Mononuclear cell (primary cell): ENCODE results near the gene AP2B1. TPM values are rescaled to one million over a fixed set of nuclear protein-coding genes. Genes with fewer than 3 reads are reported as not detected.
"Not testable (repeated sequence)": the region's sequence is repeated elsewhere in the genome, so short reads cannot be mapped to it uniquely, and the experiment has no call there.

Source experiments
- H3K27me3 ChIP-seq: 2 replicates; pipeline ENCODE4 v1.6.0; 2011; ENCODE audit warnings: low read length, control low read depth; ENCODE audit not compliant: insufficient read depth
- H3K4me1 ChIP-seq: 2 replicates; pipeline ENCODE4 v1.5.1; 2011; ENCODE audit warnings: mild to moderate bottlenecking, low read length, control low read depth; ENCODE audit not compliant: insufficient read depth
- H3K4me3 ChIP-seq: 2 replicates; pipeline ENCODE4 v1.5.1; 2011; ENCODE audit warnings: mild to moderate bottlenecking, low read length, moderate library complexity
- H3K9me3 ChIP-seq: 2 replicates; pipeline ENCODE4 v1.5.1; 2011; ENCODE audit warnings: low read depth, mild to moderate bottlenecking, control low read depth, low read length
- total RNA-seq: library from RNA; depleted of rRNA; stranded (reverse); fragments of >200 nt; gene quantifications from one replicate; pipeline ENCODE4 v1.2.3, GENCODE V29; 2012

AP2B1 gene
- total RNA-seq, 1 donor = 42.8 TPM

DNA sequence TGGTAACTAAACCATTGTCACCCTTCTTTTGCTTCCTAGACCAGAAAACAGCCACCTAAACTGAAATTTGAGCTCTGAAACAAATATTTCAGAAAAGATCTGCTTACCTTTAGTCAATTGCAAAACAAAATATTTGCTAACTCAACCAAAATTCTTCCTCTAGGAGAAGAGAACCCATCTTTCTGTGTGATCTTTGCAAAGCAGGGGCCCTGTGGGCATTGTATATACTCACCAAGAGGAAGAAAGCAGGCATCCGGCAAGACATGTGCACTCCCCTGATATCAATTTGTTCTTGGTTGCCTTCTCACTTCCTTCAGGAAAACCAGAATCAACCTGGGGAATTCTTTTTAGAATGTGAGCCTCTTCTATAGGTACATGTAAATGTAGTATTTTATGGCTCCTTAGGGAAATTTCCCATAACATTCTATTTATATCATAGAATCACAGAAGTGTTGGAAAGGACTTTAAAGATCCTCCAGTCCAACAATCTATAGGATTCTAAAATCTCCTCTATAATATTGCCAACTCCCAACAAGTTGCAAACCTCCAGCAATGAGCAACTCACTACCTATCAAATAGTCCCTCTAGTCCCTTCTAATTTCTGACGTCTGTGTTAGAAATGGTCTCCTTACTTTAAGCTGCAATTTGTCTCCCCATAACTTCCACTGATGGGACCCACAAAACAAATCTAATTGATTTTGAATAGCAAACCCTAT lies 27.5 kb upstream of the AP2B1 start:
- H3K9me3 ChIP-seq = no peaks in the 10 kb centered on the region
- no peak overlapping the region for H3K4me3 ChIP-seq
- H3K27me3 ChIP-seq = no peaks in the 10 kb centered on the region
- H3K4me1 ChIP-seq = no peaks in the 10 kb centered on the region

DNA sequence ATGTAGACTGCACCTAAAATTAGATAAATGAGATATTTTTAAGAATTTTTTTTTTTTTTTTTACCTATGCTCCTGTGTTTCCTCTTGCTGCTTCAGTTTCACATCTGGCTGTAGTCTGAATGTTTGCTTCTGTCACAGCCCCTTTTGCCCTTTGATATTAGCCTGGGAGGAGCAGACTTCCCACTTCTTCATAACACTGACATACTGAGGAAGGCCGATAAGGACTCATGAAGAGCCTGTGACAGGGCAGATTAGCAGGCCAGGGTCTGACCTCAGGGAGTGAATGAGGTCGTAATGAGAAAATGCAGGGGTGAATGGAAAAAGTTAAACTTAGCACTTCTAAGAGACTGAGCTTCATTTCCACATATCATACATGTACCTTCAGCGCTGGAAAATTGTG lies 26.4 kb upstream of the AP2B1 start, which contains the start of gene SLFN14:
Gene SLFN14, minus strand, starts transcription at position 117 of the 400 bp plus-strand sequence. CDS start 2,757 bp downstream, outside the sequence.
- H3K4me1 ChIP-seq = no peaks in the 10 kb centered on the region
- H3K4me3 ChIP-seq = no peak within 1 kb of the TSS
- H3K9me3 ChIP-seq = no peaks in the 10 kb centered on the region
- no peaks in the 10 kb centered on the region for H3K27me3 ChIP-seq

GRCh38 chr17:35563181-35563580 lies 23.9 kb upstream of the AP2B1 start:
- H3K27me3 ChIP-seq, H3K4me3 ChIP-seq, H3K9me3 ChIP-seq, H3K4me1 ChIP-seq: not testable (repeated sequence)

DNA sequence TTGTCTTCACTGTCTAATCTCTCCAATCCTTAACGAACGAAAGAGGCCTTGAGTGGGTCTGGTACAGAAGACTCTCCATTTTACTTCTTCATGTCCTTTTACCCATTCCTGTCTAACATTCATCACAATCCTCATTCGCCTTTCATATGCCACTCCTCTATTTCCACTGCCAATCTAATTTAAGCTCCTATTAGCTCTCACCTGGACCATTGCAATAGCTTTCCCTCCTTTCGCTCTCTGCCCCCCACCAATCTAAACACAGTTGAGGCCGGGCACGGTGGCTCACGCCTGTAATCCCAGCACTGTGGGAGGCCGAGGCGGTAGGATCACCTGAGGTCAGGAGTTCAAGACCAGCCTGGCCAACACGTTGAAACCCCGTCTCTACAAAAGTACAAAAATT lies 20.2 kb upstream of the AP2B1 start:
- H3K27me3 ChIP-seq = no peaks in the 10 kb centered on the region
- H3K4me3 ChIP-seq = no peak overlapping the region
- H3K9me3 ChIP-seq = no peaks in the 10 kb centered on the region
- peaks cover 23% of the 10 kb centered on the region for H3K4me1 ChIP-seq

GRCh38 chr17:35568561-35568960 lies 18.6 kb upstream of the AP2B1 start:
- Histone ChIP-seq H3K9me3 (no peaks in the 10 kb centered on the region), H3K4me1 (peaks cover 23% of the 10 kb centered on the region), H3K27me3 (no peaks in the 10 kb centered on the region), H3K4me3 (peak overlapping the region; percentile 95)

DNA sequence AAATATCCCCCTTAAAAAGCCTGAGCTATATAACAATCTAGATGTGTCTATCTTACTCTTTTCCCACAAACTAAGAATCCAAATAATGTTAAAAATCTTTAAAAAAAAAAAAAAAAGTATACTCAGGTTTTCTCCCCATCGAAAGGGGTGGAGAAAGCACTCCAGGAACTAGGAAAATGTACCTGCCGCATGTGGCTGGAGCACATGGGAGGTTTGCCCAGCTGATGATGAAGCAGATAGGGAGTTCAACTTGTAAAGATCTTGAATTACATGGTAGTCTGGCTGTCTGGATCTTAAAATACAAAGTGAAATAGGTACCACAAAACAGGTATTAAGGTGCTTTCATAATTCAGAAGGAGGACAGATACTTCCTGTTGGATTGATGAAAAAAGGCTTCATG lies 17.7 kb upstream of the AP2B1 start:
- Histone ChIP-seq H3K9me3 (no peaks in the 10 kb centered on the region), H3K27me3 (no peaks in the 10 kb centered on the region), H3K4me1 (peaks cover 23% of the 10 kb centered on the region), H3K4me3 (no peak overlapping the region)

DNA sequence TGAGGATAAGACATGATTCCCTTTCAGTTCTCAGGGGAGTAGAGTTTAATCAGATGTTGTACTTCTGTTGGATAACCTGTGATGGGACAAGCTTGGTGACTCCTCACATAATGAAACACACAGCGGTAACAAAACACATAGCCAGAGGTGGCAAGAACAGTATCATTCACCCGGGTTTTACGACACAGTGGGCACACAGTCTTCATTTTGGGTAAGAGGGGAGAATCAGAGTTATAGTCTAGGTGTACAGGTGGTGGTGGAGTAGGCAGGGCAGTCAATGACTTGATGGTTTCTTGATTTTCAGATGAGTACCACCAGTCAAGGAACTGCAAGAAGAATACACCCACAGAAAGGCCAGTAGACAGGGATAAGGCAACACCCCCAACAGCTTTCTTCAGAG lies 11.4 kb upstream of the AP2B1 start:
- no peak overlapping the region for H3K4me3 ChIP-seq
- peaks cover 17% of the 10 kb centered on the region for H3K4me1 ChIP-seq
- H3K9me3 ChIP-seq = no peaks in the 10 kb centered on the region
- H3K27me3 ChIP-seq = no peaks in the 10 kb centered on the region

GRCh38 chr17:35577830-35578196 lies 9.3 kb upstream of the AP2B1 start:
- Histone ChIP-seq H3K9me3 (no peaks in the 10 kb centered on the region), H3K27me3 (no peaks in the 10 kb centered on the region), H3K4me3 (peak overlapping the region; percentile 64), H3K4me1 (peaks cover 17% of the 10 kb centered on the region)

DNA sequence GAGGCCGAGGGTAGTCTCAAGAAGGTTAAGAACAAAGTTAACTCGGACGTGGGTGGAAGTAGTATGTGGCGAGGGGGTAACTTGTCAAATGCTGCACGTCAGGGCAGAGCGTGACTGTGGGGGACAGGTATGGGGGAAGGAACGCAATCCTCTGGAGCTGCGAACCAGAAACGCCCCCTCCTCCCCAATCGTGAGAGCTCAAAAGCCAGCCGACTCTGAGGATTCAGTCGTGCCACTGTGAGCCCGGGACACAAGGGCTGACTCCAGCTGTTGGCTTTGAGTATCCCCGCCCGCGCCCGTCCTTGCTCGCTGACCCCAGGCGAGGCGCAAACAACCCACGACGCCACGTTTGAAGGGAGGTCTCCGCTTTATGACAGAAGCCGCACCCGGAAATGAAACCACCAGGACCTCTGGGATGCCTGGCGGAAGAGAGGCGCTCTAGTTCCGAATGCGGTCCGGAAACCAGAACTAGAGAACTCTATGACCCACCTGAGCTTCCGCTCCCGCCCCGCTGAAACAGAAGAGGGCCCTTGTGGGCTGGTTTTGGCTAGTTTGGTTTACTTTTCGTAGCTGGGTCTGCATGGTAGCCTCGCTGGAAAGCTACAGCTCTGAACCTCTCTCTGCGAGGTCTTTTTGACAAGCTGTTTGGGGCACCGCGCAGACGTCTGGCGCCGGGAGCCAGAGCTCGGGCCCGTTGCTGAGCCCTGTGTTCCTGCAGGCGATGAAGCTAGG lies 8.8 kb upstream of the AP2B1 start, which contains the start of gene PEX12:
Gene PEX12, minus strand, starts transcription at position 375 of the 732 bp plus-strand sequence. CDS start 550 bp downstream, outside the sequence.
- no peaks in the 10 kb centered on the region for H3K27me3 ChIP-seq
- H3K4me3 ChIP-seq = peak within 1 kb of the TSS; percentile 64
- peaks cover 17% of the 10 kb centered on the region for H3K4me1 ChIP-seq
- no peaks in the 10 kb centered on the region for H3K9me3 ChIP-seq

- peak overlapping the region; percentile 64 for H3K4me3 ChIP-seq
- H3K4me1 ChIP-seq = peaks cover 17% of the 10 kb centered on the region
- H3K9me3 ChIP-seq = no peaks in the 10 kb centered on the region
- H3K27me3 ChIP-seq = no peaks in the 10 kb centered on the region
Observed at GRCh38 chr17:35578929-35579432, 8.1 kb upstream of the AP2B1 start.

- peaks cover 20% of the 10 kb centered on the region for H3K4me1 ChIP-seq
- H3K27me3 ChIP-seq = no peaks in the 10 kb centered on the region
- no peaks in the 10 kb centered on the region for H3K9me3 ChIP-seq
- H3K4me3 ChIP-seq = no peak overlapping the region
Observed at GRCh38 chr17:35584061-35584460, 3.1 kb upstream of the AP2B1 start.

GRCh38 chr17:35586569-35587073 lies 501 bp upstream of the AP2B1 start:
- peak overlapping the region; percentile 76 for H3K4me3 ChIP-seq
- peaks cover 20% of the 10 kb centered on the region for H3K4me1 ChIP-seq
- H3K9me3 ChIP-seq = no peaks in the 10 kb centered on the region
- H3K27me3 ChIP-seq = no peaks in the 10 kb centered on the region

DNA sequence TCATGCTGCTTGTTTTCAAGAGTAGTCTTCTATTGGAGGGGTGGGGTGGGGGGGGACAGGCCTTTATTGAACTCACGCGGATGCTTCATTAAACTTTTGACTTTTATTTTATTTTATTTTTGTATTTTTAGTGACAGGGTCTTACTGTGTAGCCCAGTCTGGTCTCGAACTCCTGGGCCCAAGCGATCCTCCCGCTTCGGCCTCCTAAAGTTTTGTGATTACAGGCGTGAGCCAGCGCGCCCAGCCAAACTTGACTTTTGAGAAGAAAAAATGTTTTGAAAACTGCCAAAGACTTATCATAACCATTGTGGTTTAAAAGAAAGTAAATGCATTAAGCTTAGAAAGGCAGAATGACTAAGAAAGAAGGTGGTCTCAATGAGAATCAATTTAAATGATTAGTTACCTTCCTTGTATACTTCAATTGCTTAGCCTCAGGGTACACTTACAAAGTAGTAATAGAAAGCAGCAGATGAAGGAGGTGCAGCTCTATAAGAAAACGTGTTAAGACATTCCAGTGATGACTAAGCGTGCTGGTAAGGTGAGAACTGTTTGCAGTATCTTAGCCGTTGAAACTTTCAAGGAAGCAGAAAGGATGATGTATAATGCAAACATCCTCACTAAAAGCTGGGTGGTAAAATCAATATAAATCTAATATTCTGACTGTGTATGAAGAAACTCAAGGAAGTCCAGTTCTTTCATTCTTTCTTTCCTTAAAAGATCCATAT lies 1.2 kb downstream of the AP2B1 start:
- H3K27me3 ChIP-seq = no peaks in the 10 kb centered on the region
- H3K4me1 ChIP-seq = peaks cover 20% of the 10 kb centered on the region
- no peaks in the 10 kb centered on the region for H3K9me3 ChIP-seq
- H3K4me3 ChIP-seq = peak overlapping the region; percentile 76

DNA sequence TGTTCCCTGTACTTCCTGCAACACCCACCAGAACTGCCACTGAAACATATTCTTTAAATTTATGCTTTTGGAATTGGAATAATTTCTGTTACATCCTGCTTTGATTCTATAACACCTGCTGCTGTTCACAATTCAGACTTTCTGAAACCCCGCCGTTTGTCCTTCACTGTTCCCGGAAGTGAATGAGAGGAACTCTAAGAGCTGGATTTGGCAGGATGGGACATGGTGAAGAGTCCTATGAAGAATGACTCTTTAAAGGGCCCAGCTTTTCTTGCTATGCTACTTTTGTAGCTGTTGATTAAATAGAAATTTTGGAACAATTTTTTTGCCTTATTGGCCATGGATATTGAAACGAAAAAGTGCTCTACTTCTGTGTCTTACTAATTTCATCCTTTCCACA lies 8.9 kb downstream of the AP2B1 start:
- Histone ChIP-seq H3K4me1 (peaks cover under 1% of the 10 kb centered on the region), H3K9me3 (no peaks in the 10 kb centered on the region), H3K27me3 (no peaks in the 10 kb centered on the region), H3K4me3 (no peak overlapping the region)
